ENCODE results near the gene DEFB119. TPM values are rescaled to one million over a fixed set of nuclear protein-coding genes. Genes with fewer than 3 reads are reported as not detected.

DEFB119 gene, protein sequence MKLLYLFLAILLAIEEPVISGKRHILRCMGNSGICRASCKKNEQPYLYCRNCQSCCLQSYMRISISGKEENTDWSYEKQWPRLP
- total RNA-seq, result not detected

DNA sequence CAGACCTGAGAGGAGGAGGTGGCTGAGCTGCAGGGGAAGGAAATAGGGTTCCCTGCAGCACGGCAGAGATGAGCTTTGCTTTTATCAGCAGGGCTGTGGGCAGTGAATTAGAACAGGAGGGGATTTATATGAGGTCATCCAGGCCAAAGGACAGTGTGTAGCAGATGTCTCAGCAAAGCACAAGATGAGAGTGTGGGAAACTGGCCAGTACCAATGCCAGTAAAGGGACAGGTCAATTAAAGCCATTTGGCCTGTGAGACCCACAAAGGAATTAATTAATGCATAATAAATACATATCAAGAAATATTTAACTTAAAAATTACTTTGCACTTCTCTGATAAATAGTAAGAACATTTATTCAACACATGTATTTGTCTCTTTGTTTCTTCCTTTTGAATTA, at the start of gene DEFB119:
Gene DEFB119, minus strand, starts transcription at position 101 of the 400 bp plus-strand sequence. CDS start 107 bp downstream, outside the sequence.
- no peak for TF ChIP-seq CTCF (IDR thresholded peaks at IDR 0.05; ENCODE audit: low read depth)

- TF ChIP-seq CTCF (IDR thresholded peaks at IDR 0.05; ENCODE audit: low read depth), result no peak
Measured at GRCh38 chr20:31430568-31431115, 40.3 kb upstream of the DEFB119 start.

- TF ChIP-seq CTCF (IDR thresholded peaks at IDR 0.05; ENCODE audit: low read depth), result no peak
Measured at GRCh38 chr20:31425797-31426196, 35.4 kb upstream of the DEFB119 start.

DNA sequence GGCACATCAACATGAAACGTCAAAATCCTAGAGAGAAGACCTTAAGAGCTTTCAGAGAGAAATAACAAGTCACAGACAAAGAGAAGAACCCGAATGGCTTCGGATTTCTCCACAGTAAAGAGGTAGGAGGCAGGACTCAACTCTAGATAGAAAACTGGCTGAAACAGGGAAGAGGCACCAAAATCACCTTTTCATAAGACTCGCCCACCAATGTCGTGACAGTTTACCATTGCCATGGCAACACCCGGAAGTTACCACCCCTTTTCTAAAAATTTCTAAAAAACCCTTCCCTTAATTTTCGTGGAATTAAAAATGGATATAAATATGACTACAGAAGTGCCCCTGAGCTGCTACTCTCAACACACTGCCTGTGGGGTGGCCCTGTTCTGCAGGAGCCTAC, 27.9 kb upstream of the DEFB119 start:
- TF ChIP-seq CTCF (IDR thresholded peaks at IDR 0.05; ENCODE audit: low read depth), result no peak

- no peak for TF ChIP-seq CTCF (IDR thresholded peaks at IDR 0.05; ENCODE audit: low read depth)
Measured at GRCh38 chr20:31415653-31416052, 25.3 kb upstream of the DEFB119 start.

DNA sequence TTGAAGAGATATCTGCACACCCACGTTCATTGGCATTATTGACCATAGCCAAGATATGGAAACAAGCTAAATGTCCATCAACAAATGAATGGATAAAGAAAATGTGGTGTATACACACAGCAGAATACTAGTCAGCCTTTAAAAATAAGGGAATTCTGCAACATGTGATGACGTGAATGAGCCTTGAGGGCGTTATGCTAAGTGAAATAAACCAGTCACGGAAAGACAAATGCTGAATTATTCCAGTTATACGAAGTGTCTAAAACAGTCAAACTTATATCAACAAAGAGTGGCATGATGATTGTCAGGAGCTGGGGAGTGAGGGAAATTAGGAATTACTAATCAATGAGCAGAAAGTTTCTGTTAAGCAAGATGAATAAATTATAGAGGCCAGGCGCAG, 24.0 kb upstream of the DEFB119 start:
- no peak for TF ChIP-seq CTCF (IDR thresholded peaks at IDR 0.05; ENCODE audit: low read depth)

DNA sequence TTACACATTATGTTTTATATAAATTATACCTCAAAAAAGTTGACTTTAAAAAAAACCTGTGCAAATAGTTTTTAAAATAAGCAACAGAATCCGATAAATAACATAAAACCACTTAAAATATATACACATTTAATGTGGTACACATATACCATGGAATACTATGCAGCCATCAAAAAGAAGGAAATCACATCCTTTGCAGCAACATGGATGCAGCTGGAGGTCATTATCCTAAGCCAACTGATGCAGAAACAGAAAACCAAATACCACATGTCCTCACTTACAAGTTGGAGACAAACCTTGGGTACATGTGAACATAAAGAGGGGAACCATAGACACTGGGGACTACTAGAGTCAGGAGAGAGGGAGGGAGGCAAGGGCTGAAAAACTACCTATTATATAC, 19.6 kb upstream of the DEFB119 start:
- TF ChIP-seq CTCF (IDR thresholded peaks at IDR 0.05; ENCODE audit: low read depth), result no peak

All from subcutaneous adipose tissue (tissue), 4 donors.